ENCODE measurements around the gene UTS2.
A peak's percentile ranks its signal among the peaks of the same experiment; 100 is the strongest.

The UTS2 gene

DNA sequence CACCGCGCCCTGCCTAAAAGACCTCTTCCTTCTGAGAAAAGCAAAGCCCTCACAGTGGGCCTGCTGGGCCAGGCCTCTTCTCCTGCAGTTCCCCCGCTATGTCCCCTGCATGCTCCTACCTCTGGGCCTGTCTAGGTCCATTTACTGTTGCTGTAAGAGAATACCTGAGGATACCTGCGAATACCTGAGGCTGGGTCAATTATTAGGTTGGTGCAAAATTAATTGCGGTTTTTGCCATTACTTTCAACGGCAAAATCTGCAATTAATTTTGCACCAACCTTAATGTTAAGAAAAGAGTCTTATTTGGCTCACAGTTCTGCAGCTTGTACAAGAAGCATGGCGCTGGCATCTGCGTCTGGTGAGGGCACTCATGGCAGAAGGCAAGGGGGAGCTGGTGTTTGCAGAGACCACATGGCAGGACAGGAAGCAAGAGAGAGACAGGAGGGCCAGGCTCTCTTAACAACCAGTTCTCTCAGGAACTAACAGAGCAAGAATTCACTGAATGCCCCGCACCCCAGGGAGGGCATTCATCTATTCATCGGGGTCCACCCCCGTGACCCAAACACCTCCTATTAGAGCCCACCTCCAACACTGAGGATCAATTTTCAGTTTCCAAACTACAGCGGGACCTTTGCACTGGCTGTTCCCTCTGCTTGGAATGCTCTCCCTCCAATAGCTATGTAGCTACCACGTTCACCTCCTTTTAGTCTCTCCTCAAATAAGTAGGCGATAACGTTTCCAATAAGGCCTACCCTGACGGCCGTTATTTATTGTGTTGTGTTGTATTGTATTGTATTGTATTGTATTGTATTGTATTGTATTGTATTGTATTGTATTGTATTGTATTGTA is 9.6 kb upstream of the UTS2 start:
- FAIRE-seq, result no peak

DNA sequence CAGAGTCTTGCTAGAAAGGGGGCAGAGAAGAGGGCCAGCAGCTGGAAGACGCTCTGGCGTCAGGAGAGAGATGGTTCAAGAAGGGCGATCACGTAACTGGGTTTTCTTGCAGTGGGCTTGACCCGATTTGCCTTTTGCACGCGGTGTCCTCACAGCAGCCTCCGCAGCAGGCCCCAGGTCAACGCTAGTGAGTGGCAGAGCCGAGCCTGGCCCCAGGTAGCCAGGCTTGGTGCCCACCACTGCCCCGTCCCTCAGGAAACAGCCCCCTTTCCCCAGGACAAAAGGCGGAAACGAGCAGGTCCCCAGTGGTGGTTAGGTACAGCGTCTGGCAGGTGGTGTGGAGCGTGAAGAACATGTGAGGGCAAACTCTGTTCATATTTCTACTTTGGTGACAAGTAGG is 8.6 kb upstream of the UTS2 start:
- no peak for FAIRE-seq

DNA sequence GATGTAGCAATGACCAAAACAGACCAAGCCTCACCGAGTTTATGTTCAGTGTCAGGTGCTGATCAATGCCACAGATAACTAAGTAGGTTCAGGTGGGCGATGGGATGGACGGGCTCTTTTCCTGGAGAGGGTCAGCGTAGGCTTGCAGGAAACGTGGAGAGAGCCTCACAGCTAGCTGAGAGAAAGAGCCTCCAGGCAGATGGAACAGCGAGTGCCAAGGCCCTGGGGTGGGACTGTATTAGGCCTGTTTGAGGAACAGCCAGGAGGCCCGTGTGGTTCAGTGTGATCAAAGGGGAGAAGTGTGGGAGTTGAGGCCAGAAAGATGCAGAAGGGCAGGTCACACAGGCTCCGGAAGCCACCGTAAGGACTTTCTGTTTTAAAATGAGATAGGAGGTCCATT is 7.3 kb upstream of the UTS2 start:
- FAIRE-seq, result no peak

GRCh38 chr1:7859406-7859805 is 6.5 kb upstream of the UTS2 start:
- FAIRE-seq, result no peak

DNA sequence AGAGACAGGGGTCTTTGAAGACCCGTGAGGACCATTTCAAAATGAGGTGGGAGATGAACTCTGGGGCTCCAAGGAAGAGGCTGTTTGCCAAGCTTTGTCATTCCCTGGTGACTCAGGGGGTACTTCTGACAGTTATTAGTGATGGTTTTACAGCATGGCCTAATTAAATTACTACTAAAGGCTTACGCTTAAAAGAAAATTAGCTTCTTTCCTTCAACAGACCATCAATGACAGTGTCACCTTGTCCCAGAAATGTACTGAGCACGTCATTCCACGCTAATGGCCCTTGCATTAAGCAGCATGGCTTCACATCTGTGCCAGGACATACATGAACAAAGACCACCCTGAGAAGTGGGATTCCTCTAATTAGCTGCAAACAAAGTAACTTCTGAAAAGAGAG is 5.1 kb upstream of the UTS2 start:
- FAIRE-seq, result no peak

- no peak for FAIRE-seq
Measured at GRCh38 chr1:7857000-7857399, 4.1 kb upstream of the UTS2 start.

DNA sequence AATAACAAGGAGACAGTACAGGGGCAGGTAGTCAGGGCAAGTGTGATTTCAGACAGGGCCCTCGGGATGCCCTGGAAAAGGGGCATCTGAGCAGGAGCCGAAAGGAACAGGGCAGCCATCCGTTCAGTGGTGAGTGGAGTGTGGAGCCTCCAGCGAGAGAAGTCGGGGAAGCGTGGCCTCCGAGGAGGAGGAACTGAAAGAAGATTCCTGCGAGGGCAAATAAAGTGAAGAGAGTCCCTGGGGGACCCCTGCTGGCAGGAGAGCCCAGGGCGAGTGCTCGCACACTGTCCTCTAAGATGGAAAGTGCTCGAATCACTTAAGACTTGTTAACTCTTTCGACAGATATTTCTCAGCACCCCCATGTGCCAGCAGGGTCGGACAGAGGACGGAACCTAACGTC is 3.5 kb upstream of the UTS2 start:
- FAIRE-seq, result no peak

DNA sequence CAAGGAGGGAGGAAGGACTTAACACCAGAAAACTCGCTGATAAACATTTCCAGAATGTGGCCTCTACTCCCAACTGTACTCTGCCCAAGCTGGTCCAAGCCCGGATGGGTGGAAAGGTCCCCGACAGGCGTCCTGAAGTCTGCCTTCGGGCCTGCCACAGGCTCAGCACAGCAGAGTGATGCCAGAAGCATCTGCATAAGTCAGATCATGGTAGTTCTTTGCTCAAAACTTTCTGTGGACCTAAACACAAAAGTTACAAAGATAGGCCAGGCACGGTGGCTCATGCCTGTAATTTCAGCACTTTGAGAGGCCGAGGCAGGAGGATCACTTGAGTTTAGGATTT is 790 bp upstream of the UTS2 start:
- no peak for FAIRE-seq

DNA sequence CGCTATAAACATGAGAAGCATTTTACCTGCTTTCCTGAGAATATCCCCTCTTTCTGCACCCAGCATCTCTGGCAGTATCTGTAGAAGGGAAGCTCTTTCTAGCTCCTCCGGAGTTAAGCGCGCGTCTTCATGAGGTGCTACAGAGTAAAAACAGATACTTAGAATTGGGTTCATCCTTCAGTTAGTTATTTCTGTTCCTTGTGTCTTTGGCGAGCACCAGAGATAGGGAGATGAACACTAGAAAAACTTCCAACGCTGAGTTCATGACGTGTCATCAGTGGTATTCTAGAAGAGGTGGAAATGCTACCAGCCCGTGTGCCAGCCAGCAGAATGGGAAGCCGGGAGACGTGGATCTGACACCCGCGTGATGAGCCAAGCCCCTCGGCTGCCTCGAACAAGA is 2.1 kb downstream of the UTS2 start:
- FAIRE-seq, result no peak

GRCh38 chr1:7847599-7847998 is 5.3 kb downstream of the UTS2 start:
- FAIRE-seq, result no peak

GRCh38 chr1:7846656-7847055 is 6.2 kb downstream of the UTS2 start:
- no peak for FAIRE-seq

DNA sequence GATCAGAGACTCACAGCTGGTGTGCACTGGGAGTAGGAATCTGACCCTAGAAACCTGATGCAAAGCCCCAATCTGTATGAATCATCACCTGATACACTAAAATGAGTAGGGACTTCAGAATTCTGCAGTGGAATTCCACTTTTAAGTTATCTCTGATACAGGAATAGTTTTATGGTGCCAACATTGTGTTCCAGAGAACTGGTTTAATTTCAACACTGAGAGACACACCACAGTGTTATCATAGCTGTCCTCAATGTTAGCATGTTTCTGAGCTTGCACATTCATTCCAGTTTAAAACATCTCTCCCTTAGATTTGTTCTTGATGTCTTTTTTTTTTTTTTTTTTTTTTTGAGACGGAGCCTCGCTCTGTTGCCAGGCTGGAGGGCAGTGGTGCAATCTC is 7.1 kb downstream of the UTS2 start:
- FAIRE-seq, result no peak

GRCh38 chr1:7842517-7842916 is 10.3 kb downstream of the UTS2 start:
- FAIRE-seq, result no peak

DNA sequence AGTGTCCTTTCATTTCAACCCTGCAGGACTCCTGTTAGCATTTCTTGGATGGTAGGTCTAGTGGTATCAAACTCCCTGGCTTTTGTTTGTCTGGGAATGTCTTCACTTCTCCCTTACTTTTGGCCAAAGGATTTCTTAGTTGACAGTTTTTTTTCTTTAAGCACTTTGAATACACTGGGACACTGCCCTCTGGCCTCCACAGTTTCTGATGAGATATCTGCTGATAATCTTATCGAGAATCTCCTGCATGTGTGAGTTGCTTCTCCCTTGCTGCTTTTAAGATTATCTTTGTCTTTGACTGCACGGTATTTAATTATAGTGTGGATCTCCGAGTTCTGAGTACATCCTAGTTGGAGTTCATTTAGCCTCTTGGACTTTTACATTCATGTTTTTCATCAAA is 13.3 kb downstream of the UTS2 start:
- FAIRE-seq, result no peak

DNA sequence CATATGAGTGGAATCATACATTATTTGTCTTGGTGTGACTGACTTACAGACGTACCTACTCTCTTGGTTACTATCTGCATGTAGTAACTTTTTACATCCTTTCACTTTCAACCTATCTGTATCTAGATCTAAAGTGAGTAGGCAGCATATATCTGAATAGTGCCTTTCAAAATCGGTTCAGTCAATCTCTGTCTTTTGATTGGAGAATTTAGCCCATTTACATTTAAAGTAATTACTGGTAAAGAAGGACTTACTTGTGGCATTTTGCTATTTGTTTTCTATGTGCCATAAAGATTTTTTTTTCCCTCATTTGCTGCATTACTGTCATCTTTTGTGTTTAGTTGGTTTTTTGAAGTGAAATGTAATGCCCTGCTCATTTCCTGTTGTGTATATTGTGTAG is 14.2 kb downstream of the UTS2 start:
- no peak for FAIRE-seq

DNA sequence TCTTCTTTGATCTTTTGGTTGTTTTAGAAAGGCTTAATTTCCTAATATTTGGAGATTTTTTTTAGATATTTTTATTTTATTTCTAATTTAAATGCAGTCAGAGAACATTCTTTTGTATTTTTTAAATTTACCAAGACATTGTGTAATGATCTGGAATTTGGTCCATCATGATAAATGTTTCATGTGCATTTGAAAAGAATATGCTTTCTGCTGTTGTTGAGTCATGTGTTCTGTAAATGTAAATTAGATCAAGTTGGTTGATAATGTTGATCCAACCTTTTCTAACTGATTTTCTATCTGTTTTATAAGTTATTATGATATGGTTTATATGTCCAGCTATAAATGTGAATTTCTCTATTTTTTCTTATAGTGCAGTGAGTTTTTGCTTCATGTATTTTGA is 19.8 kb downstream of the UTS2 start:
- FAIRE-seq, result peak; percentile 93

GRCh38 chr1:7831458-7831857 is 21.4 kb downstream of the UTS2 start:
- no peak for FAIRE-seq

- no peak for FAIRE-seq
Measured at GRCh38 chr1:7827126-7827955, 25.5 kb downstream of the UTS2 start.

DNA sequence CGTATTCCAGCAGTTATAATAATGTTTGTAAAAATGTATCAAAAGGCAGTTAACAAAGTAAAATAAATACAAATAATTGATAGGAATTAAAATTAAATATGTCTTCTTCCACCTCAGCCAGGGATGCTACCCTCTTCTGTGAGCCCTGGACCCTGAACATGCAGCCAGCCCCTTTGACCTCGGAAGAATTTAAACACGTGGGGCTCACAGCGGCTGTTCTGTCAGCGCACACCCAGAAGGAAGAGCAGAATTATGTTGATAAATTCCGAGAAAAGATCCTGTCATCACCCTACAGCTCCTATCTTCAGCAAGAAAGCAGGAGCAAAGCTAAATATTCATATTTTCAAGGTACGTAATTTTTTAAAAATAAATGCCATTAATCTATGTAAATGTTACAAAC is 26.5 kb downstream of the UTS2 start:
- FAIRE-seq, result no peak

DNA sequence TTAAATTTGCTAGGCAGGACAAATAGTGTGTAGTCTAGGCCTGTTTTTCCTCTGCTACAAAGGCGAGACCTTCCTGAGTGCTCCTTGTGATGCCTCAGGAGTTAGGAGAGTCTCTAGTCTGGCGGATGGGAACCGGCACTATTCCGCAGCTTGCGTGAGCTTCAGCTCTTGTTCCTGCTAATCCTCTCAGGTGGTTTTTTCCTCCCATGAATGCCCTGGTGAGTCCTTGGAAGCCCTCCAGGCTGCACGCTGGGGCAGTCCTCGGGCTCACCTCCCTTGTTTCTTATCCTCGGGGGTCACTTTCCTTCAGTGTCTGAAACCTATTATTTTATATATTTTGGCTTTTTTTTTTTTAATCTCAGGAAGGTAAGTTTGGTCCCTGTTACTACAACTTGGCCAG is 28.2 kb downstream of the UTS2 start:
- FAIRE-seq, result no peak

DNA sequence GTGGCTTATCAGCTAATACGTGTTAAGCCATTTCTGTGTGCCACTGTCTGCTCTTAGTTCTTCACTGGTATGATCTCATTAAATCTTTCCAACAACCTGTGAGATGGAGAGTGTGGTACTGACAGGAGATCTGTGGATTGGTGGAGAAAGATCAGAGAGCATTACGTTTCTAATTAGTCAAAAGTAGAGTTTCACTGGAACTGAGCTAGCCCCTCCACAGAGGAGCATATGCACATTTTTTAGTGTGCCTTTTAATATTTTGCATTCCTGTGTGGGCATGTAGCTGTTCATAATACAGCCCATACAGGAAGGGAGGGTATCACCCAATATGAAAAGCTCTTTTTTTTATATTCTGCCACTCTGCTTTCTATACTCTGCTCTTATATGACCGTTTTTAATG is 31.6 kb downstream of the UTS2 start:
- FAIRE-seq, result no peak

- no peak for FAIRE-seq
Measured at GRCh38 chr1:7813677-7814373, 39.0 kb downstream of the UTS2 start.

DNA sequence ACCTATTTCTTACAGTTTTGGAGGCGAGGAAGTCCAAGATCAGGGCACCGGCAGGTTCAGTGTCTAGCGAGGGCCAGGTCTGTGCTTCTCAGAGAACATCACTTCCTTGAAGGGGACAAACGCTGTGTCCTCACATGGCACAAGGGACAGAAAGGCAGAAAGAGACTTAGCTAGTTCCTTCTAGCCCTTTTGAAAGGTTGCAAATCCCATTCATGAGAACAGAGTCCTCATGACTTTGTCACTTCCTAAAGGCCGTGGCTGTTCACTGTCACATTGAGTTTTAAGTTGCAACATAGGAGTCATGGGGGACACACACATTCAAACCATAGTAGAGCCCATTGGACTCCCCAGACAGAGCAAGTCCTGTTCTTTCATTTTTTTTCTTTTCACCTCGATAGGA is 41.4 kb downstream of the UTS2 start:
- no peak for FAIRE-seq

DNA sequence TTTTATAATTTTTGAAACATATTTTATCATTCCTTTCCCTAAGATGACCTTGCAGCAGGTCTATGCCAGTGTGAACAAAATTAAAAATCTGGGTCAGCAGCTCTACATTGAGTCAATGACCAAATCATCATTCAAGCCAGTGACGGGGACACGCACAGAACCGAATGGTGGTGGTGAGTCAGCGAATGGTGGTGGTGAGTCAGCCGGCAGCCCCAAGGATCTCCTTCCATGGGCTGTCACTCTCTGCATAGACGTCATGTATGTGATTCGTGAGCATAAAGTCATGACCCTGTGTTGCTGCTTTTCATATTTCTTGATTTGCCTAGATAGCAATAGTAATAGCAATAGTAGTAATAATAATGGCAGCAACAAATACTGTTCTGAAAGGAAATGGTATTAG is 42.5 kb downstream of the UTS2 start:
- no peak for FAIRE-seq

All from islet of Langerhans (tissue), 1 donor.